Stimulated activated CD4-positive, alpha-beta T cell treated with anti-CD3 and anti-CD28 coated beads, TNF-alpha, amount 100 ng/mL, for 24 hours (primary cell): Measurements from ENCODE around the gene RAB4A.
"Not testable (repeated sequence)": the region's sequence is repeated elsewhere in the genome, so short reads cannot be mapped to it uniquely, and the experiment has no call there.

ENCODE experiments used
- DNase-seq, 3 experiments: peaks; one replicate each; pipeline ENCODE4 v3.0.0-alpha.2; 2020; ENCODE audit warnings: low read depth in 3 of 3

RAB4A gene

DNA sequence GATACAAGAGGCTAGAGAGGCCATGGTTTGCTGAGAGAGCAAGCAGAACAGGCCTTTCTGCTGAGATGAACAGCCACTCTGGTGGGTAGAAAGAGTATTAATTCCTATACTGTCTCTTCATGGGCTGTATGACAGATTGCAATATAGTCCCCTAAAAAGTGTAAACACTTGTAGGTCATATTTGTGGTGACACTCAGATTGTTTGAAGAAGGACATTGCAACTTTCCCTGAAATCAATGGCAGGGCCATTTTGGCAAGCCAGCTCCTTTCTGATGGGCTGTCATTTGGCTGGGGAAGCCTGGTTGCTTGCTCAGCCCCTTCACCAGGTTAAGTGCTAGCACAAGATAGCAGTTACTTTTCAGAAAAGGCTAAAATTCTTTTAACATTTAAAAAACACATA lies 27.5 kb downstream of the RAB4A start:
- DNase-seq, result no peak

DNA sequence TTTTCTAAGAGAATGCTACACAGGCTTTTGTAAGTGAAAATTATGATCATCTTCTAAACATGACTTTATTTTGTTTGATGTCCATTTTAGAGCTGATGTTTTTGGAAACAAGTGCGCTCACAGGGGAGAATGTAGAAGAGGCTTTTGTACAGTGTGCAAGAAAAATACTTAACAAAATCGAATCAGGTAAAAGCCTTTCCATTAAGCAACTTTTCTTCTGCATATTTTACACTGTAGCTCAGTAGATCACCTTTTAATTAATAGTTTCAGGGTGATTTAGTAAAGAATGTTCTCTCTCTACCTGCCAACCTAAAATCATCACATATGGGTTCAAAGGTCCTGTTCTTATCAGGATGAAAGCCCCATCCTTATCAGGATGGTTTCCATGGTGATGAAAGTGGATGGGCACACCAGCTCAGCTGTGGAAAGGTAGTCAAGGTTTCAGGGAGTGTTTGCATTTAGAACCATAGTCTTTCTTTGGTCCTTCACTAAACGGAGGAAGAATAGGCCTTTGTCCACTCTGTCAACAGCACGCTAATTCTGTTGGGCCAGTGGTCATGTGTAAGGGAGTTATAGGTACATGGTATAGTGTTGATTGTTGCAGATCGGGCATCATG lies 28.1 kb downstream of the RAB4A start:
- DNase-seq, result no peak

DNA sequence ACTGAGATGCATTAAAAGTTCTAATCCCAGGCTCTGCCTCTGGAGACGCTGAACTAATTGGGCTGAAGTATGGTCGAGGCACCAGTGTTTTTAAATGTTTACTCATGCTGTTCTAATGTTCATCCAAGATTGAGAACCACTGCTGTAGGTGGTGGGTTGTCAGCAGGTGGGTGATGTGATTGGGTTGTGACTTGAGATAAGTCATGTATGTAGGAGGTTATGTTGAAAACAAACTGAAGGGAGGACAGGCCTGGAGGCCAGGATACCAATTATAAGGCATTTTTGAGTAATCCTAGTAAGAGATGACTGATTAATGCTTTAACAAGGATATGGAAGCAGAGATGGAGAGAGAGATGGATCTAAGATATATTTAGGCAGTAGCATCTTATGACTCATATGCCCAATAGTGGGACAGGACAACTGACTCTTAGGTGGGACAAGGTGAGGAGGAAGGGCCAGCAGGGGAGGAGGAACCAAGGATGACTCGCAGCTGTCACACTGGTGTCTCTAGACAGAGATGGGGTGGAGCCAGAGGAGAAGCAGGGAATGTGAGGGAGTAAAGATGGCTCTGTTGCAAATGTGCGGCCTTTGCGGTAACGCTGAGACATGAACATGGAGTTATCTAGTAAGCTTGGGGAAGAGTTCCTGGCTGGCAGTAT lies 29.3 kb downstream of the RAB4A start:
- no peak for DNase-seq

DNA sequence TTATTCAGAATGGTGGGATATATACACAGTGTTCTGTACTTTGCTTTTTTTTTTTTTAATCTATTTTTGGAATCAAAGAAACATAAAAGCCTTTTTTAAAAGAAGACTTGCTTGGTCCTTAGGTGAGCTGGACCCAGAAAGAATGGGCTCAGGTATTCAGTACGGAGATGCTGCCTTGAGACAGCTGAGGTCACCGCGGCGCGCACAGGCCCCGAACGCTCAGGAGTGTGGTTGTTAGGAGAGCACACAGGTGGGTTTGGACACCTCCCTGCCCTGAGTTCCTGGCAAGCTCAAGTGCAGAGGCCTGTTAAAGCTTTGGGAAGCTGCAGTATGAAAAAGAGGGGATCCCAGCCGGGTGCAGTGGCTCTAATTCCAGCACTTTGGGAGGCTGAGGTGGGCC lies 31.8 kb downstream of the RAB4A start:
- DNase-seq, result no peak

DNA sequence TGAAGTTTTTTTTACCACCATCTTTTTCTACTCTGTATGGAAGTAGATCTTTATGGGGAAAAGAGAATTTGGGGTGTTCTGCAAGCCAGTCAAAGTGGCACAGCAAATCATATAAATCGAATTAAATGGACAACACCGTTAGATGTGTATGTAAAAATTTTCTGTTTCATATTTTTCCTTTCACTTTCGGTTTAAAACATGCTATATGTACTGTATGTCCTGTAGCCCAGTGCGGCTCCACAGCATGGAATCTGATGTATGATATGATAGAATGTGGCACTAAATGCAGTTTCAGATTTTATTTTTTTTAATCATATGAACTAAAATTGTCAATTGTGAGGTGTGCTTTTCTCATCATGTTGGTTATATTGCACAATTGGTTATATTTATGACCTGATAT lies 32.9 kb downstream of the RAB4A start:
- DNase-seq, result no peak

DNA sequence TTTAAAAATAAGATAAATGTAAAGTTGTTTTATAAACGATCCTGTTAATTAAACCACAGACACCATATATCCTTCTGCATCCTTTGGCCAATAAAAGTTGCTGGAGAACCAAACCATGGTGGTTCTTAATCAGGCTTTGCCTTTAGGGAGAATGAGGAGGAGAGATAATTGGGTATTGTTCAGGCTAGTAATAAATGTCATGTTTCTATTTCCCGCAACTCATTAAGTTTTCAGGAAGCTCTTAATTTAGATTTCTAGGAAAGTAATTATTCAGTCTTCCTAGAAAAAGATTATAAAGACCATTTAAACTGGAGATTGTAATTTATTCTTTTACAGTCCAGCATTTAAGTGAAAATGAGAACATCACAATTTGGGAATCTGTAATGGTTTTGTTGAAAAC lies 34.5 kb downstream of the RAB4A start:
- no peak for DNase-seq

DNA sequence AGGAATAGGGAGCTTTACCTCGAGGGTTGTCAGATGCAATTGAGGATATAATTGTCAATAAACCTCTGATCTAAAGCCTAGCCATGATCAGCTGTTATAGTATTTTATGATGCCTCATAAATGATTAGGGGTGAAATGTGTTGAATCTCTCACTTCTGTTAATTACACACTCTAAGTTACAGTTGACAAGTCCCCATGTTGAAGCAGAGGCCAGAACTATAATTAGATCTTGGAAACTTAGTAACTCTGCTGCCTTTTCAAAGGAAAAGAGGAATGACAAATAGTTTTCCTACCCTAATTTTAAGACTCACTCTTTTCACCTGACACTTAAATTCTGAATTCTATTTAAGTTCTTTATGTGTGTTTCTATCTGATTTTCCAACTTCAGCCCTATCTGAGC lies 38.2 kb downstream of the RAB4A start:
- DNase-seq, result no peak

DNA sequence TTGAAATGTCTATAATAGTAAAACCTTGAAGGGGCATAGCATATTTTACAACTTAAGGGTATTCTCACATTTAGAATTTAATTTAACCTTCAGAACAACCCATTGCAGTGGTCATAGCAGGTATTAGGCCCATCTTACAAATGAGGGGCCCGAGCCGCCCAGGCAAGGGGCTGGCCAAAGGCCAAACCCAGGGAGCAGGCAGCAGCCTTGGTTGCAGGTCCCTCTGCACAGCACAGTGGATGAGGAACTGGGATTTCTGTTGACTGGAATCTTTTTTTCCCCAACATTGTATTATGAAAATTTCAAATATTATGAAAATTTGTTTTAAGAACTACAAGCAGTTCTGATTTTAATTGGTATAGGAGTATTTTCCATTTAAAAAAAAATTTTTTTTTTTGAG lies 38.8 kb downstream of the RAB4A start:
- no peak for DNase-seq

DNA sequence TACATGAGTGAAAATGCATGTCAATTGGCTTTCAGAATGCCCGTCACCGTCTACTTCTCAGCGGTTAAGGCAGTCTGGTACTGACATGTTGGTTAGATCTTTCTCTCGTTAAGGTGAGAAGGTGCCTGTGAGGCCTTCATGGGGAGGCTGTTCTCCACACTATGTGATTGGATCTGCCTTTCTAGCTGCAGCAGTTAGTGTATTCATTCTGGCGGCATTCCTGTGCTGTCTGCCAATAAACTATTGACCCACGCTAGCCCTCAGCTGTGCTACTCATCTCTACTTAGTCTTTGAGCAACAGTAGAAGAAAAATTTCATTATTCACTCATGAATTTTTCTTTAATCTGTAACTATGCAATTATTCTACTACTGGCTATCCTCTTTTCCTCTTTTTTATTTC lies 39.9 kb downstream of the RAB4A start:
- no peak for DNase-seq

DNA sequence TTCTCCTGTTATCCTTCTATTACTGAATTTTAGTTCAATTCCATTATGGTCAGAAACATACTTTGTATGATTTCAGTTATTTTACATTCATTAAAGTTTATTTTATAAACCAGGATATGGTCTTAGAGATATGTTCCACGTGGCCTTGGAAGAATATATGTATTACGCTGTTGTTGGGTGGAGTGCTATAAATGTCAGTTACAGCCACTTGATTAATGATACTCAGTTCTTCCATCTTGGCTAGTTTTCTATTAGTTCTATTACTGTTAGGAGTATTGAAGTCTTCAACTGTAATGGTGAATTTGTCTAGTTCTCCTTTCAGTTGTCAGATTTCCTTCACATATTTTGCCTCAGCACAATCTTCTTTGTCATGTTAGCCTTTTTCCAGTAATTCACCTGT lies 45.3 kb downstream of the RAB4A start:
- no peak for DNase-seq

DNA sequence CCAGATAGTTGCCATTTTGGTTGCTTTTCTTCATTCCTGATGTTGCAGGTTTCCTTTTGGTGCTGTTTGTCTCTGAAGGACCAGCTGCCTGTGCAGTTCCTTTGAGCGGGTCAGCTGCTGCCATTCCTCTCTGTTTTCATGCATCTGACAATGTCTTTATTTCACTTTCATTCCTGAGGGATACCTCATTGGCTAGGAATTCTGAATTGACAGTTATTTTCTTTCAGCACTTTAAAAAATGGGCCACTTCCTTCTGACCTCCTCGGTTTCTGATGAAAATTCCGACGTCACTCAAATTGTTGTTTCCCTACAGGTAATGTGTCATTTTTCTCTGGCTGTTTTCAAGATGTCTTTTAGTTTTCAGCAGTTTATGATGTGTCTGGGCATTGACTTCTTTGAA lies 47.1 kb downstream of the RAB4A start:
- no peak for DNase-seq

DNA sequence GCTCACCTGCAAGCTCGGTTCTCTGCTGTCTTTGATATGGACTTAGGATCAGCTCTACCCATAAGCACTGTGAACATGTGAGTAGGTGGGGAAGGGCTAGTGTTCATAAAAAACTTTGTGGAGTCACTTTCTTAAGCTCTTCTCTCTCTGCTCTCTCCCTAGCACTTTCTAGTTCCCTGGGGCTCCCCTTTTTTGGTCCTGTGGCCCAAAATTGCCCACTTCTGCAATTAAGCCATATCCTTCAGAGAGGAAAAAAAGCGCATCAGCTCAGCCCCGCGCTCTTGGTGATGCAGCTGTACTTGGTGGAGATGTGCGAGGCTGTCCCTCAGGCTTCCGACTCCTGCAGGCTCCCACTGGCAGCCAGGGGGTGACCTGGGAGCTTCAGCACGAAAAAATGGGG lies 48.6 kb downstream of the RAB4A start:
- DNase-seq, result no peak

DNA sequence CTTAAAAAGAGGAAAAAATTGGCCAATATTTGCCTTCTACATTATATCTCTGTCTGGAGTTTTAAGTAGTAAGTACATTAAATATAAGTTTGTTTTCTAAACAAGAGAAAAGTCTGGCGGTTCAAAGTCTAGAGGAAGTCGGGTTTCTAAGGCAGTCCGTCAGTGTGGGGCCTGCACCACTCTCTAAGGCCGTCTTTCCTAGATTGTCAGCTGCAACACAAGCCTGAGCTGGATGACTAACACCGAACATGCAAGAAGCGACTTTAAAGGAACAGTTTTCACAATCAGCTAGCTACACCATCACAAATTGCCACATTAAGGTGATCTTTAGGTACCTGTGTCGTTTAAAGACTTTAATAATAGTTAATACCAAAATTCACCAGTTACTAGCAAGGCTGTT lies 52.3 kb downstream of the RAB4A start:
- no peak for DNase-seq

DNA sequence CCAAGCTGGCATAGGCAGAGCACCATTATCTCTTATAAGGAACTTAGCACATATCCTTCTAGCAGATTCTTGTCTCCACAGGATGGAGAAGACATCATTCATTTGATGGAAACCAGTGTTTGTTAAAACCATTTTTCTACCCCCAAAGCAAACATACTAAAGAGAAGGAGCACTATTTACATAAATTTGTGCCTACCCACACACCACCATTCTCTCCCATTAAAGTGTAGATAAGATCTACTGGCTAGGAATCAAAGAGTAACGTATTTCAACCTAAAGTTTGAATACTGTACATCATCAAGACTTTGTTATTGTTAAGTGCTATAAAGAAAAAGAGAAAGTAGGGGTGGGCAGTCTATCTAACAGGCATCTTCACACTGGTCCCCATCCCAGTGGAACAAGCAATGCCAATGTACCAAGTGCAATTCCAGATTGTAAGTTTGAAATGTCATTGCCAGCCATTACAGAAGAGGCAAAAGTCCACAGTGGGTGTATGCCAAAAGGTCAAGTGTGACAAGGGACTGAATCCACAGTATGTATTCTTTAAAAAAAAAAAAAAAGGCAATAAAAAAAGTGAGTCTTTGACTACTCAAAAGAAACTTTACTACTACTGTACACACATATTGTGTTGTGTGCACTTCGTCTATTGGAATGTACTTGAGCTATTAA lies 53.1 kb downstream of the RAB4A start:
- no peak for DNase-seq

DNA sequence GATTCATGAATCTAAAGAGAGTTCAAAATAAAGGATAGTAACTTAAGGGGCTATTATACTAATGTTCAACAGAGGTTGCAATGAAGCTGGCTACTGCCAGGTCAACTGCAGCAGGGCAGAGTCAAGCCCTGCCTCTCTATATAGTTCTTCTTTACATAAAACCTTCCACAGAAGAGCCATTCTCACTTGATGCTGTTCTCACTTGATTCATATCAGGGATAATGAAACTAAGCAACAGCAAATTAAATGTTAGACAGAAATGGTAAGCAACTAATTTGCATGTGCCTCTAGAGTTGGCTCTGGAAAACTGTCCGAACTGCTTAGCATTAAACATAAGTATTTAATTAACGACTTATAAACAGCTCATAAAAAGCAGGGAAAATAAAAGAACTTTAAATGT lies 54.5 kb downstream of the RAB4A start:
- DNase-seq, result no peak

DNA sequence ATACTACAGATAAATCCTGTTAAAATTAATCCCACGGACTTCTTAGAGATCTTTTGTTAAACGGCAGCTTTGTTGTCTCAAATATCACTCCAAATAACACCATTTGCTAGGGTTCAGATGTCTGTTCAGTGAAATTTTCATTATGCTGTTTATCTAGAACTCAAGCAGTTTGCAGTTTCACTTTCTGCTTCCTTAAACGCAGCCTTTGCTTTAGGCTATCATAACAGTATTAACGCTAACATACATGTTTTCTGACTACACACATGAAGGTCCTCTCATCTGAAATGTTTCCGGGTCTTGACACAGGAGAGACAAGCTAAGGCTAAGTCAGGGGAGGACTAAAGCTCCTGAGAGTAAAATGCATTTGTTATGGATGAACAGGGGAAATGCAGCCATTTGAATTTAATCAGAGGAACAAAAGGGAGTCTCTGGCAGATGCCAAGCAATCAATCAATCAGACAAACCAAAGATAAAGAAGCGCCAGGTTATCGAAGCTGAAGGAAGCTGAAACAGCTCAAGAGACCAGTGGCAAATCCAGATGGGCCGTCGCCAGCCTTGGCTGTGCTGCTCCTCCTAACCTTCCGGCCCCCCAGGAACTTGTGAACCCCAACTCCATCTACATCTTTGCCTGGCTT lies 55.1 kb downstream of the RAB4A start:
- no peak for DNase-seq

DNA sequence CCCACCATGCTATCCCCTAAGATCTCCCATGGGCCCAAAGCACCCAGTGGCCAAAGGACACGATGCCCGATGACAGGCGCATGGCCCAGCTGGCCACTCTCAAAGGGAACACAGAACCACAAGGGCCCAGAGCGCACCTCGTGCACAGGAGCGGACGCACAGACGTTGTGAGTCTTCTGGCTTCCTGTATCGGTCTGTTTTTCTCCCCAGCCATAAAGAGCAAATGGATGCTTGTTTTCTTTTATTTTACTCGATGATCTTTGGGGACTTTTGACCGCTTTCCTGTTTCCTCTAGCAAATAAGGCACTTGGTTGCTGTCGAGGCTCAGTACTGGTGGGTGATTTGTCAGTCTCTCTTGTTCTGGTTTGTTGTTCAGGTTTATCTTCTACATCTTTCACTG lies 55.7 kb downstream of the RAB4A start:
- DNase-seq, result no peak

DNA sequence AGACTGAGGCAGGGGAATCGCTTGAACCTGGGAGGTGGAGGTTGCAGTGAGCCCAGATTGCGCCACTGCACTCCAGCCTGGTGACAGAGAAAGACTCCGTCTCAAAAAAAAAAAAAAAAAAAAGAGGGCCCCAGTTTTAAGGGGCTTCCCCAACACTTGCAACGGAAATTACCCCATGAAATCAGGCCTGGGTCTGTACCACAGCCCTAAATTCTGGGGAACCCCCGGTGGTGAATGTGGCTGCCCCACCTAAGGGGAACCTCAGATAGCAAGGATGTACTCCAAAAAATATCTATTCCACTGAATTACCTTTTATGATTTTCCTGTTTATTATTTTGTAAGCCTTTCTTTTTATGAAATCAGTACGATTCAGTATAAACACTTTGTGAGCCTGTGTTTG lies 56.9 kb downstream of the RAB4A start:
- not testable (repeated sequence) for DNase-seq

DNA sequence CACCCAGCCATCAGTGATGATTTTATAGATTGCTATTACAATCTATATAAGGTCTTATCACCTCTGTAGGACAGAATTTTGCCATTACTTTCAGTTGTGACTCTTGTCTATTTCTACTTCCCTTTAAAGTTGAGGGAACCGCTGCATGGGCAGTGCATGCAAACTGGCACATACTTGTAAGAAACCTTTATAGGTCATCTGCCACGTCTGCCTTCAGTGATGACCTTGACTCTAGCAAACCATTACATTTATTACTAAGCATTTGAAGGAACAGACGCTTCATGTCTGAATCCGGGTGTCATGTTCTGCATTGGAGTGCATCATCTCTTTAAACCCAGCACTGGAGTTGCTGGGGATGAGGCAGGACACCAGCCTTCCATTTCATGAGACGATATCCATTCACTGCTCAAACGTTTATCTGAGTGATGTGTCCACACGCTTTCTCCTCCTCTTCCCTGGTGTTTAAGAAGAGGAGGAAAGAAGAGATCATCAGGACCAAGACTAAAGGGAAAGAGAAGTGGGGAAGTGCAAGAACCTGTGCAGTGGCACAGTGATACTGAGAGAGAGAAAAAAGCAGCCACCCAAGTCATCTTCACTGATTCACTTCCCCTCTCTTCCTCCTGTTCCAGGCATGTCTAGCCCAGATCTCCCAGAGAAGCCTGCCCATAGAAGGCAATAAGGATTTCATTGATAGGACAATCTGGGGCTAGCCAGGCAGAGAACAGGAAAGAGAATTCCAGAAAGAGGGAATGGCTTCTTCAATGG lies 57.9 kb downstream of the RAB4A start:
- DNase-seq, result no peak

DNA sequence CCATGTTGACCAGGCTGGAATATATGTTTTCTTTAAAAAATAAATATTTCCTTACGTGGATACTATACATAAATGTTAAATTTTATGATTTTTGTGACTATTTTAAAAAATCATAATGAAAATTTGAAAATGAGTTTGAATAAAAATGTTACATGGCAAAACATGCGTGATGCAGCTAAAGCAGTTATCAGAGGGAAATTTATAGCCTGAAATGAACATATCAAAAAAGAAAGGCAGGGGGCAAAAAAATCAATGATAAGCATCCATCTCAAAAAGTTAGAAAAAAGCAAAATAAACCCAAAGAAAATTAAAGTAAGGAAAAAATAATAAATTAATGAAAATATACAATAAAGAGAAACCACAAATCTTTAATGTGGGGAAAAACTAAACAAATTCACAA lies 63.4 kb downstream of the RAB4A start:
- DNase-seq, result no peak

DNA sequence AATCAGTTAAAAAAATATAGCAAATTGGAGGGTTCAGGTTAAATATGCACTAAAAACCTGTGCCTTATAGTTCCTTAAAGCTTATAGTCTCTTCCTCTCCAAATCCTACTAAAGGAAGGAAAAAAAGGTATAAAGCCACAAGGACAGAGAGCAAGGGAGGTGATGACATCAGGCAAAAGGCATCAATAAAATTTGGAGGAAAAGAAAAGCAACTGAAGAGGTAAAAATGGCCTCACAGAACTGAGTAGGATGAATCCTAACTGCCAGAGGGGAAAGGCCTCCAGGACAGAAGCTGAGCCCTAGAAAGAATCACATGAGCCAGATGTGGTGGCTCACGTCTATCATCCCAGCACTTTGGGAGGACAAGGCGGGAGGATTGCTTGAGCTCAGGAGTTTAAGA lies 63.8 kb downstream of the RAB4A start:
- no peak for DNase-seq

DNA sequence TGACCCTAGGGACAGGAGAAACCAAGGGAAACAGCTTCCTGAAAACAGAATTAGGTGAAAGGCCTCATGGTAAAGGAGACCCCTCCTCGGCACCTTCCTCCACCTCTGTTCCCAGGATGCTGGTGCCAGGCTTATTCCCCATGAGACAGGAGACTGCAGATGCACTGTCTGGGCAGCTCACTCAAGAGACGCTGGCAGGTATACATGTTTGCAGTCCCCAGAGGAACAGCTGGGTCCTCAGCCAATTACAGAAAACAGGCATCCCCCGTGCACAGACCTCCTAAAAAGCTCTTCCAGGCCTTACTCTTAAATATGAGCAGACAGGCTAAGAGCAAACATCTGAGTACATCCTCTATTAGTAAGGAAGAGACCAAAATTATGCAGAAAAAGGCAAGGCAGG lies 65.4 kb downstream of the RAB4A start:
- DNase-seq, result no peak
